ENCODE data around the gene MYH13.
"Not testable (repeated sequence)": the region's sequence is repeated elsewhere in the genome, so short reads cannot be mapped to it uniquely, and the experiment has no call there.

Gene MYH13

GRCh38 chr17:10309003-10309974, 63.5 kb downstream of the MYH13 start:
- no peaks in the 10 kb centered on the region for H3K9me3 ChIP-seq (ENCODE audit: low read length)
- no peak overlapping the region for H2AFZ ChIP-seq (ENCODE audit: low read depth, low read length)
- no peaks in the 10 kb centered on the region for H3K27me3 ChIP-seq (ENCODE audit: insufficient read depth, low read length)
- H3K4me1 ChIP-seq (ENCODE audit: insufficient read depth, low read length), result no peaks in the 10 kb centered on the region
- H3K4me3 ChIP-seq (ENCODE audit: low read length), result no peak overlapping the region
- no peaks in the 10 kb centered on the region for H3K36me3 ChIP-seq (ENCODE audit: insufficient read depth, low read length)

GRCh38 chr17:10306585-10306984, 66.2 kb downstream of the MYH13 start:
- H3K4me1 ChIP-seq (ENCODE audit: insufficient read depth, low read length), result no peaks in the 10 kb centered on the region
- H3K36me3 ChIP-seq (ENCODE audit: insufficient read depth, low read length), result no peaks in the 10 kb centered on the region
- no peaks in the 10 kb centered on the region for H3K27me3 ChIP-seq (ENCODE audit: insufficient read depth, low read length)
- no peaks in the 10 kb centered on the region for H3K9me3 ChIP-seq (ENCODE audit: low read length)
- no peak overlapping the region for H2AFZ ChIP-seq (ENCODE audit: low read depth, low read length)
- no peak overlapping the region for H3K4me3 ChIP-seq (ENCODE audit: low read length)

GRCh38 chr17:10305398-10305797, 67.4 kb downstream of the MYH13 start:
- Histone ChIP-seq H3K4me1 (ENCODE audit: insufficient read depth, low read length) (no peaks in the 10 kb centered on the region), H3K9me3 (ENCODE audit: low read length) (no peaks in the 10 kb centered on the region), H3K27me3 (ENCODE audit: insufficient read depth, low read length) (no peaks in the 10 kb centered on the region)

GRCh38 chr17:10304758-10305300, 68.0 kb downstream of the MYH13 start:
- Histone ChIP-seq H3K9me3 (ENCODE audit: low read length) (no peaks in the 10 kb centered on the region), H3K27me3 (ENCODE audit: insufficient read depth, low read length) (no peaks in the 10 kb centered on the region), H2AFZ (ENCODE audit: low read depth, low read length) (no peak overlapping the region), H3K36me3 (ENCODE audit: insufficient read depth, low read length) (no peaks in the 10 kb centered on the region), H3K4me3 (ENCODE audit: low read length) (no peak overlapping the region), H3K4me1 (ENCODE audit: insufficient read depth, low read length) (no peaks in the 10 kb centered on the region)

More at GRCh38 chr17:10305398-10305797, 67.4 kb downstream of the MYH13 start:
- no peak overlapping the region for H2AFZ ChIP-seq (ENCODE audit: low read depth, low read length)
- no peaks in the 10 kb centered on the region for H3K36me3 ChIP-seq (ENCODE audit: insufficient read depth, low read length)
- no peak overlapping the region for H3K4me3 ChIP-seq (ENCODE audit: low read length)

- Histone ChIP-seq H3K36me3 (ENCODE audit: insufficient read depth, low read length) (no peaks in the 10 kb centered on the region), H3K4me3 (ENCODE audit: low read length) (no peak overlapping the region)
Measured at GRCh38 chr17:10297691-10298090, 75.1 kb downstream of the MYH13 start.

GRCh38 chr17:10295728-10296343, 77.0 kb downstream of the MYH13 start:
- Histone ChIP-seq H3K4me3 (ENCODE audit: low read length) (no peak overlapping the region), H3K4me1 (ENCODE audit: insufficient read depth, low read length) (no peaks in the 10 kb centered on the region), H2AFZ (ENCODE audit: low read depth, low read length) (no peak overlapping the region), H3K36me3 (ENCODE audit: insufficient read depth, low read length) (no peaks in the 10 kb centered on the region), H3K9me3 (ENCODE audit: low read length) (no peaks in the 10 kb centered on the region), H3K27me3 (ENCODE audit: insufficient read depth, low read length) (no peaks in the 10 kb centered on the region)

More at GRCh38 chr17:10297691-10298090, 75.1 kb downstream of the MYH13 start:
- no peaks in the 10 kb centered on the region for H3K27me3 ChIP-seq (ENCODE audit: insufficient read depth, low read length)
- H2AFZ ChIP-seq (ENCODE audit: low read depth, low read length), result no peak overlapping the region
- H3K4me1 ChIP-seq (ENCODE audit: insufficient read depth, low read length), result no peaks in the 10 kb centered on the region
- H3K9me3 ChIP-seq (ENCODE audit: low read length), result no peaks in the 10 kb centered on the region

- no peaks in the 10 kb centered on the region for H3K9me3 ChIP-seq (ENCODE audit: low read length)
- H3K27me3 ChIP-seq (ENCODE audit: insufficient read depth, low read length), result no peaks in the 10 kb centered on the region
Measured at GRCh38 chr17:10294180-10294579, 78.6 kb downstream of the MYH13 start.

GRCh38 chr17:10292057-10292937, 80.5 kb downstream of the MYH13 start:
- no peak overlapping the region for H2AFZ ChIP-seq (ENCODE audit: low read depth, low read length)
- no peaks in the 10 kb centered on the region for H3K27me3 ChIP-seq (ENCODE audit: insufficient read depth, low read length)
- no peaks in the 10 kb centered on the region for H3K36me3 ChIP-seq (ENCODE audit: insufficient read depth, low read length)
- H3K9me3 ChIP-seq (ENCODE audit: low read length), result no peaks in the 10 kb centered on the region
- H3K4me3 ChIP-seq (ENCODE audit: low read length), result no peak overlapping the region
- H3K4me1 ChIP-seq (ENCODE audit: insufficient read depth, low read length), result no peaks in the 10 kb centered on the region

More at GRCh38 chr17:10294180-10294579, 78.6 kb downstream of the MYH13 start:
- no peak overlapping the region for H2AFZ ChIP-seq (ENCODE audit: low read depth, low read length)
- no peaks in the 10 kb centered on the region for H3K36me3 ChIP-seq (ENCODE audit: insufficient read depth, low read length)
- no peaks in the 10 kb centered on the region for H3K4me1 ChIP-seq (ENCODE audit: insufficient read depth, low read length)
- H3K4me3 ChIP-seq (ENCODE audit: low read length), result no peak overlapping the region

- not testable (repeated sequence) for H3K4me1 ChIP-seq (ENCODE audit: insufficient read depth, low read length); H3K4me3 ChIP-seq (ENCODE audit: low read length); H3K9me3 ChIP-seq (ENCODE audit: low read length); H2AFZ ChIP-seq (ENCODE audit: low read depth, low read length); H3K27me3 ChIP-seq (ENCODE audit: insufficient read depth, low read length); H3K36me3 ChIP-seq (ENCODE audit: insufficient read depth, low read length)
Measured at GRCh38 chr17:10291576-10291975, 81.2 kb downstream of the MYH13 start.

GRCh38 chr17:10290041-10290440, 82.8 kb downstream of the MYH13 start:
- Histone ChIP-seq H3K36me3 (ENCODE audit: insufficient read depth, low read length) (no peaks in the 10 kb centered on the region), H3K4me3 (ENCODE audit: low read length) (no peak overlapping the region), H3K9me3 (ENCODE audit: low read length) (no peaks in the 10 kb centered on the region), H3K4me1 (ENCODE audit: insufficient read depth, low read length) (no peaks in the 10 kb centered on the region), H3K27me3 (ENCODE audit: insufficient read depth, low read length) (no peaks in the 10 kb centered on the region), H2AFZ (ENCODE audit: low read depth, low read length) (no peak overlapping the region)

- Histone ChIP-seq H3K4me1 (ENCODE audit: insufficient read depth, low read length) (no peaks in the 10 kb centered on the region), H3K27me3 (ENCODE audit: insufficient read depth, low read length) (no peaks in the 10 kb centered on the region), H2AFZ (ENCODE audit: low read depth, low read length) (no peak overlapping the region), H3K4me3 (ENCODE audit: low read length) (no peak overlapping the region), H3K36me3 (ENCODE audit: insufficient read depth, low read length) (no peaks in the 10 kb centered on the region), H3K9me3 (ENCODE audit: low read length) (no peaks in the 10 kb centered on the region)
Measured at GRCh38 chr17:10286324-10286723, 86.5 kb downstream of the MYH13 start.

GRCh38 chr17:10285896-10286295, 86.9 kb downstream of the MYH13 start:
- H3K4me3 ChIP-seq (ENCODE audit: low read length), result no peak overlapping the region

More at GRCh38 chr17:10285896-10286295, 86.9 kb downstream of the MYH13 start:
- no peaks in the 10 kb centered on the region for H3K4me1 ChIP-seq (ENCODE audit: insufficient read depth, low read length)
- no peak overlapping the region for H2AFZ ChIP-seq (ENCODE audit: low read depth, low read length)
- no peaks in the 10 kb centered on the region for H3K36me3 ChIP-seq (ENCODE audit: insufficient read depth, low read length)
- H3K9me3 ChIP-seq (ENCODE audit: low read length), result no peaks in the 10 kb centered on the region
- no peaks in the 10 kb centered on the region for H3K27me3 ChIP-seq (ENCODE audit: insufficient read depth, low read length)
